ENCODE results near the gene GPC6.
"Not testable (repeated sequence)": the region's sequence is repeated elsewhere in the genome, so short reads cannot be mapped to it uniquely, and the experiment has no call there.

GPC6 gene

GRCh38 chr13:93200626-93201025 lies 26.0 kb upstream of the GPC6 start:
- CTCF ChIA-PET = no interaction called here
- no peak for DNase-seq (ENCODE audit: extremely low spot score)
- POLR2A ChIA-PET = no interaction called here
- no peak for TF ChIP-seq NFRKB (IDR thresholded peaks at IDR 0.05)
- no peak for TF ChIP-seq L3MBTL2 (conservative IDR thresholded peaks at IDR 0.05)
- no peak for TF ChIP-seq LEF1 (IDR thresholded peaks at IDR 0.05; ENCODE audit: borderline replicate concordance)
- no peak for TF ChIP-seq FOXK2 (IDR thresholded peaks at IDR 0.05)
- TF ChIP-seq ZNF384 (IDR thresholded peaks at IDR 0.05) = no peak
- TF ChIP-seq ARNT (IDR thresholded peaks at IDR 0.05) = no peak
- TF ChIP-seq PKNOX1 (IDR thresholded peaks at IDR 0.05) = no peak
- TF ChIP-seq FOXM1 (IDR thresholded peaks at IDR 0.05; ENCODE audit: borderline replicate concordance) = no peak
- no peak for TF ChIP-seq HDGF (IDR thresholded peaks at IDR 0.05; ENCODE audit: borderline replicate concordance)
- no peak for TF ChIP-seq SP1 (IDR thresholded peaks at IDR 0.05)
- no peak for TF ChIP-seq CTBP1 (IDR thresholded peaks at IDR 0.05; ENCODE audit: borderline replicate concordance)
- TF ChIP-seq FOXA1 (IDR thresholded peaks at IDR 0.05) = no peak
- TF ChIP-seq BHLHE40 (IDR thresholded peaks at IDR 0.05; ENCODE audit: borderline replicate concordance) = no peak
- TF ChIP-seq SUZ12 (IDR thresholded peaks at IDR 0.05) = no peak
- TF ChIP-seq ELF4 (IDR thresholded peaks at IDR 0.05) = no peak
- no peak for TF ChIP-seq TARDBP (IDR thresholded peaks at IDR 0.05)

- no peak for DNase-seq (ENCODE audit: extremely low spot score)
- CTCF ChIA-PET = no interaction called here
- POLR2A ChIA-PET = no interaction called here
- TF ChIP-seq HDGF (IDR thresholded peaks at IDR 0.05; ENCODE audit: borderline replicate concordance) (no peak), CTBP1 (IDR thresholded peaks at IDR 0.05; ENCODE audit: borderline replicate concordance) (no peak), ELF4 (IDR thresholded peaks at IDR 0.05) (no peak)
Observed at GRCh38 chr13:93201992-93202558, 24.5 kb upstream of the GPC6 start.

GRCh38 chr13:93206778-93207392 lies 19.7 kb upstream of the GPC6 start:
- CTCF ChIA-PET = interaction anchor here (0.6 kb wide), 1 partner anchor 1039 kb away, joined by 3 read pairs; no protein-coding TSS in a partner anchor

GRCh38 chr13:93216122-93216521 lies 10.5 kb upstream of the GPC6 start:
- CTCF ChIA-PET = no interaction called here
- DNase-seq (ENCODE audit: extremely low spot score) = no peak
- TF ChIP-seq NFRKB (IDR thresholded peaks at IDR 0.05) (no peak), PKNOX1 (IDR thresholded peaks at IDR 0.05) (no peak), FOXM1 (IDR thresholded peaks at IDR 0.05; ENCODE audit: borderline replicate concordance) (no peak), L3MBTL2 (conservative IDR thresholded peaks at IDR 0.05) (no peak)
- POLR2A ChIA-PET = no interaction called here

More at GRCh38 chr13:93206778-93207392, 19.7 kb upstream of the GPC6 start:
- DNase-seq (ENCODE audit: extremely low spot score); POLR2A ChIA-PET: not testable (repeated sequence)

GRCh38 chr13:93217721-93218261 lies 8.8 kb upstream of the GPC6 start:
- ChIA-PET POLR2A (no interaction called here), CTCF (interaction anchor here (0.6 kb wide), 2 partner anchors 11 to 188 kb away, joined by 3 read pairs; no protein-coding TSS in a partner anchor)
- no peak for DNase-seq (ENCODE audit: extremely low spot score)
- 0 out of 2 replicates have a peak, but pooled peaks have one; percentile 20 for TF ChIP-seq HDGF (IDR thresholded peaks at IDR 0.05; ENCODE audit: borderline replicate concordance)
- no peak for TF ChIP-seq BHLHE40 (IDR thresholded peaks at IDR 0.05; ENCODE audit: borderline replicate concordance)
- no peak for TF ChIP-seq FOXA1 (IDR thresholded peaks at IDR 0.05)

GRCh38 chr13:93218583-93218982 lies 8.0 kb upstream of the GPC6 start:
- no peak for DNase-seq (ENCODE audit: extremely low spot score)
- ChIA-PET CTCF (no interaction called here), POLR2A (no interaction called here)
- no peak for TF ChIP-seq LEF1 (IDR thresholded peaks at IDR 0.05; ENCODE audit: borderline replicate concordance)
- no peak for TF ChIP-seq ELF4 (IDR thresholded peaks at IDR 0.05)
- TF ChIP-seq TARDBP (IDR thresholded peaks at IDR 0.05) = no peak
- TF ChIP-seq NFRKB (IDR thresholded peaks at IDR 0.05) = no peak
- TF ChIP-seq PKNOX1 (IDR thresholded peaks at IDR 0.05) = no peak
- no peak for TF ChIP-seq BHLHE40 (IDR thresholded peaks at IDR 0.05; ENCODE audit: borderline replicate concordance)
- TF ChIP-seq SUZ12 (IDR thresholded peaks at IDR 0.05) = no peak
- TF ChIP-seq ZNF384 (IDR thresholded peaks at IDR 0.05) = no peak

- no peak for DNase-seq (ENCODE audit: extremely low spot score)
- ChIA-PET CTCF (interaction anchor here (0.6 kb wide), 1 partner anchor 195 kb away, joined by 8 read pairs; no protein-coding TSS in a partner anchor), POLR2A (interaction anchor here (1.7 kb wide), 1 partner anchor 9 kb away, joined by 7 read pairs; no protein-coding TSS in a partner anchor)
- peak; percentile 49; the same call in 1 of the 2 replicates for TF ChIP-seq FOXK2 (IDR thresholded peaks at IDR 0.05)
- no peak for TF ChIP-seq HDGF (IDR thresholded peaks at IDR 0.05; ENCODE audit: borderline replicate concordance)
- TF ChIP-seq PKNOX1 (IDR thresholded peaks at IDR 0.05) = peak; percentile 49; the same call in 1 of the 2 replicates
- no peak for TF ChIP-seq SP1 (IDR thresholded peaks at IDR 0.05)
- no peak for TF ChIP-seq TARDBP (IDR thresholded peaks at IDR 0.05)
- no peak for TF ChIP-seq FOXM1 (IDR thresholded peaks at IDR 0.05; ENCODE audit: borderline replicate concordance)
- TF ChIP-seq L3MBTL2 (conservative IDR thresholded peaks at IDR 0.05) = no peak
- TF ChIP-seq ARNT (IDR thresholded peaks at IDR 0.05) = no peak
- no peak for TF ChIP-seq BHLHE40 (IDR thresholded peaks at IDR 0.05; ENCODE audit: borderline replicate concordance)
- TF ChIP-seq CTBP1 (IDR thresholded peaks at IDR 0.05; ENCODE audit: borderline replicate concordance) = peak; percentile 43; the same call in 1 of the 2 replicates
Observed at GRCh38 chr13:93220073-93220472, 6.5 kb upstream of the GPC6 start.
